ENCODE measurements around the gene CA10. TPM values are rescaled to one million over a fixed set of nuclear protein-coding genes. Genes with fewer than 3 reads are reported as not detected.
A peak's percentile ranks its signal among the peaks of the same experiment; 100 is the strongest.

CA10 gene
- polyA plus RNA-seq, 1 donor (not counting 4 experiments of a cell fraction or from before 2014, with no cell fraction given): 2.9 TPM

- no peaks in the 10 kb centered on the region for H3K9me3 ChIP-seq (ENCODE audit: control insufficient read depth, low read depth, low read length)
- FAIRE-seq (no peak), DNase-seq (ENCODE audit: low read depth, low spot score) (no peak)
- H3K27ac ChIP-seq (ENCODE audit: control insufficient read depth, insufficient read depth, low read length): no peak overlapping the region
- H3K4me2 ChIP-seq (ENCODE audit: control insufficient read depth, extremely low read depth, insufficient read depth, low read depth, low read length): no peak overlapping the region
- H3K27me3 ChIP-seq (ENCODE audit: control insufficient read depth, extremely low read depth, insufficient read depth, low read length): no peaks in the 10 kb centered on the region
- no peaks in the 10 kb centered on the region for H3K79me2 ChIP-seq (ENCODE audit: control insufficient read depth, insufficient read depth, low read length)
- H3K9me1 ChIP-seq (ENCODE audit: control insufficient read depth, extremely low read depth, insufficient read depth, low read length): no peaks in the 10 kb centered on the region
- no peak for TF ChIP-seq EZH2 (IDR thresholded peaks at IDR 0.05; ENCODE audit: low read length)
- no peak for TF ChIP-seq CTCF (optimal IDR thresholded peaks at IDR 0.05 in 1 of 3, IDR thresholded peaks at IDR 0.05 in 1 of 3, conservative IDR thresholded peaks at IDR 0.05 in 1 of 3; ENCODE audit: extremely low read depth in 1 of 3, insufficient read depth in 2 of 3, low read length in 3 of 3)
- peaks cover 23% of the 10 kb centered on the region for H3K4me1 ChIP-seq (ENCODE audit: control insufficient read depth, extremely low read depth, insufficient read depth, low read length)
- H2AFZ ChIP-seq (ENCODE audit: control insufficient read depth, low read length): peak overlapping the region; percentile 28
- no peak overlapping the region for H3K9ac ChIP-seq (ENCODE audit: control insufficient read depth, extremely low read depth, insufficient read depth, low read length)
- dilution Hi-C loops (cut with MboI; ENCODE audit: extremely low pct_ligation_motif_present, low sequenced_read_pairs): no loop called here
- H4K20me1 ChIP-seq (ENCODE audit: control insufficient read depth, extremely low read depth, insufficient read depth, low read length): no peaks in the 10 kb centered on the region
- no peaks in the 10 kb centered on the region for H3K36me3 ChIP-seq (ENCODE audit: control insufficient read depth in 2 of 2, extremely low read depth in 1 of 2, insufficient read depth in 2 of 2, low read length in 2 of 2)
- no peak overlapping the region for H3K4me3 ChIP-seq (ENCODE audit: control insufficient read depth in 2 of 3, extremely low read depth in 1 of 3, insufficient read depth in 2 of 3, low read depth in 1 of 3, low read length in 3 of 3)
These were observed 22.3 kb downstream of the CA10 start for GRCh38 chr17:52136166-52136565.

GRCh38 chr17:52134641-52135040, 23.9 kb downstream of the CA10 start:
- FAIRE-seq: peak; percentile 39
- H3K4me1 ChIP-seq (ENCODE audit: control insufficient read depth, extremely low read depth, insufficient read depth, low read length): peaks cover 23% of the 10 kb centered on the region
- H3K4me2 ChIP-seq (ENCODE audit: control insufficient read depth, extremely low read depth, insufficient read depth, low read depth, low read length): no peak overlapping the region
- no peak overlapping the region for H2AFZ ChIP-seq (ENCODE audit: control insufficient read depth, low read length)
- no peak overlapping the region for H3K4me3 ChIP-seq (ENCODE audit: control insufficient read depth in 2 of 3, extremely low read depth in 1 of 3, insufficient read depth in 2 of 3, low read depth in 1 of 3, low read length in 3 of 3)
- dilution Hi-C loops (cut with MboI; ENCODE audit: extremely low pct_ligation_motif_present, low sequenced_read_pairs): no loop called here
- H3K9me1 ChIP-seq (ENCODE audit: control insufficient read depth, extremely low read depth, insufficient read depth, low read length): no peaks in the 10 kb centered on the region
- TF ChIP-seq EZH2 (IDR thresholded peaks at IDR 0.05; ENCODE audit: low read length) (no peak), CTCF (optimal IDR thresholded peaks at IDR 0.05 in 1 of 3, IDR thresholded peaks at IDR 0.05 in 1 of 3, conservative IDR thresholded peaks at IDR 0.05 in 1 of 3; ENCODE audit: extremely low read depth in 1 of 3, insufficient read depth in 2 of 3, low read length in 3 of 3) (no peak)
- no peak overlapping the region for H3K9ac ChIP-seq (ENCODE audit: control insufficient read depth, extremely low read depth, insufficient read depth, low read length)
- DNase-seq (ENCODE audit: low read depth, low spot score): no peak
- H3K27me3 ChIP-seq (ENCODE audit: control insufficient read depth, extremely low read depth, insufficient read depth, low read length): no peaks in the 10 kb centered on the region
- no peak overlapping the region for H3K27ac ChIP-seq (ENCODE audit: control insufficient read depth, insufficient read depth, low read length)
- no peaks in the 10 kb centered on the region for H3K9me3 ChIP-seq (ENCODE audit: control insufficient read depth, low read depth, low read length)
- no peaks in the 10 kb centered on the region for H3K36me3 ChIP-seq (ENCODE audit: control insufficient read depth in 2 of 2, extremely low read depth in 1 of 2, insufficient read depth in 2 of 2, low read length in 2 of 2)
- H4K20me1 ChIP-seq (ENCODE audit: control insufficient read depth, extremely low read depth, insufficient read depth, low read length): no peaks in the 10 kb centered on the region
- no peaks in the 10 kb centered on the region for H3K79me2 ChIP-seq (ENCODE audit: control insufficient read depth, insufficient read depth, low read length)

Data from keratinocyte (primary cell).